22Rv1 (cell line): ENCODE results near the gene KCNK4.

Experiments used
- H3K27ac ChIP-seq: fragments of 450-650 bp; 2 replicates; pipeline ENCODE4 v1.5.1; 2017
- ZFX ChIP-seq: fragments of 450-650 bp; IDR thresholded peaks from 2 replicates; pipeline ENCODE4 v1.6.1; 2017; ENCODE audit warnings: antibody characterized with exemption, borderline replicate concordance
- TF ChIP-seq, protein P1 (sequence below): fragments of 450-650 bp; IDR thresholded peaks from 2 replicates; pipeline ENCODE4 v1.5.1; 2017; ENCODE audit warnings: mild to moderate bottlenecking

KCNK4 gene

DNA sequence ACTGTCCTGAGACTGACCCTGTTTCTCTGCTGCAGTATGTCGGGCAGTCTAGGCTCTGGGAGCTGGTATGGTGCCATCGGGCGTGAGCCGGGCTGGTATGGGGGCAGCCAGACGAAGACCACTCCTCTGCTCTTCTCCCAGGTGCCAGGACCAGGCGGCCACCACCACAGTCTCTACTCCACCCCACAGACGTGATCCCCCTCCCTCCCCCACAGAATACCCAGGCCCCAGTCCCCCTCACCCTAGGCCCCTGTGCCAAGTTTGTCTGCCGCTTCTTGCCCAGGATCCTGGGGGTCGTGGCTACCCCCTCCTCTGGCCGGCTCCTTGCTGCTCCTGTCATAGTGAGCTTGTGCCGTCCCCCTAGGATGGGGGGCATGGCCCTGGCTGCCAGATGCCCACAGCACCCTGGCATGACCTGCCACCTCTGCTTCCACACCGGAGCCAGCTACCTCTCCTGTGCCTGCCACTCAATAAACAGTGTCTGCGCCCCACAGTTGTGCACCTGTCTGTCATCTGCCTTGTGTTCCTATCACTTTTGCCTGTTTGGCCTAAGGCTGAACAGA is 2.0 kb upstream of the KCNK4 start:
- TF ChIP-seq ZFX = no peak
- TF ChIP-seq, protein P1, sequence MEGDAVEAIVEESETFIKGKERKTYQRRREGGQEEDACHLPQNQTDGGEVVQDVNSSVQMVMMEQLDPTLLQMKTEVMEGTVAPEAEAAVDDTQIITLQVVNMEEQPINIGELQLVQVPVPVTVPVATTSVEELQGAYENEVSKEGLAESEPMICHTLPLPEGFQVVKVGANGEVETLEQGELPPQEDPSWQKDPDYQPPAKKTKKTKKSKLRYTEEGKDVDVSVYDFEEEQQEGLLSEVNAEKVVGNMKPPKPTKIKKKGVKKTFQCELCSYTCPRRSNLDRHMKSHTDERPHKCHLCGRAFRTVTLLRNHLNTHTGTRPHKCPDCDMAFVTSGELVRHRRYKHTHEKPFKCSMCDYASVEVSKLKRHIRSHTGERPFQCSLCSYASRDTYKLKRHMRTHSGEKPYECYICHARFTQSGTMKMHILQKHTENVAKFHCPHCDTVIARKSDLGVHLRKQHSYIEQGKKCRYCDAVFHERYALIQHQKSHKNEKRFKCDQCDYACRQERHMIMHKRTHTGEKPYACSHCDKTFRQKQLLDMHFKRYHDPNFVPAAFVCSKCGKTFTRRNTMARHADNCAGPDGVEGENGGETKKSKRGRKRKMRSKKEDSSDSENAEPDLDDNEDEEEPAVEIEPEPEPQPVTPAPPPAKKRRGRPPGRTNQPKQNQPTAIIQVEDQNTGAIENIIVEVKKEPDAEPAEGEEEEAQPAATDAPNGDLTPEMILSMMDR = no peak
- no peak overlapping the region for H3K27ac ChIP-seq

DNA sequence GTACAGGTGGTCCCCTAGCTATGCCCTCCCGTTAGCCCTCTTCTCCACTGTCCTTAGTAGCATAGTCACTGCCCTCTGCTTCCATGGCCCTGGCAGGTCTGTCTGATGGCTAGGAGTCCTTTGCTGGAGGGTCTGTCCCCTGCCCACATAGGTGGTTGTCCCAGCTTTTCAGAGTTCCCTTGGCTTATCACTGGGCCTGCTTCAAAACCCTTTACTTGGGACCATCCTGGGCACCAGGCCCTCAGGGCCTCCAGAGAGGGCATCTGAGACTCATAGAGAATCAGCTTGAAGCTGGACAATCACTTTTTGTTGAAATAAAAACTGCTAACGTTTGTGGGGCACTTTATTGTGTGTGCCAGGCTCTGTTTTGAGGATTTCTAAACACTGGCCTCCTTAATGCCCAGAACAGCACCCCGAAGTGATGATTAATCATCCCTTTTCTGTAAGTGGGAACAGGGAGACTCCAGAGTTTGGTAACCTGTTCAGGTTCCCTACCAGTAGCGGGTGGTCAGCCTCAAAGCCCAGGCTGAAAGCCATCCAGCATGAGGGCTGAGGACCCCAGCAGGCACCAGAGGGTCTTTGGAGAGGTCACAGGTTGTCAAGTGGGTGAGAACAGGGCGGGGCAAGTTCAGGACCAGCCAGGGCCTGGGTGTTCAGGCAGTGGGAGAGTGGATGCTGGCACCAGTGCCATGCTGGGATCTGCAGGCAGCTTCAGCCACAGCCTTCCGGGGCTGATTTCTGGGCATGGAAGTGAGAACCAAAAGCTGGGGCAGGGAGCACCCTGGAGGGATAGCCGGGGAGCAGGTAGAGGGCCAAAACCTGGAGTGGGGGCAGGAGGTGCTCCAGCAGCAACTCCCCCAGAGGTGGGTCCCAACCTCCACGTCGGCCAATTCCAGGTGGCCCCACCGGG is 495 bp upstream of the KCNK4 start:
- no peak overlapping the region for H3K27ac ChIP-seq
- TF ChIP-seq, protein P1 = no peak
- TF ChIP-seq ZFX = no peak

DNA sequence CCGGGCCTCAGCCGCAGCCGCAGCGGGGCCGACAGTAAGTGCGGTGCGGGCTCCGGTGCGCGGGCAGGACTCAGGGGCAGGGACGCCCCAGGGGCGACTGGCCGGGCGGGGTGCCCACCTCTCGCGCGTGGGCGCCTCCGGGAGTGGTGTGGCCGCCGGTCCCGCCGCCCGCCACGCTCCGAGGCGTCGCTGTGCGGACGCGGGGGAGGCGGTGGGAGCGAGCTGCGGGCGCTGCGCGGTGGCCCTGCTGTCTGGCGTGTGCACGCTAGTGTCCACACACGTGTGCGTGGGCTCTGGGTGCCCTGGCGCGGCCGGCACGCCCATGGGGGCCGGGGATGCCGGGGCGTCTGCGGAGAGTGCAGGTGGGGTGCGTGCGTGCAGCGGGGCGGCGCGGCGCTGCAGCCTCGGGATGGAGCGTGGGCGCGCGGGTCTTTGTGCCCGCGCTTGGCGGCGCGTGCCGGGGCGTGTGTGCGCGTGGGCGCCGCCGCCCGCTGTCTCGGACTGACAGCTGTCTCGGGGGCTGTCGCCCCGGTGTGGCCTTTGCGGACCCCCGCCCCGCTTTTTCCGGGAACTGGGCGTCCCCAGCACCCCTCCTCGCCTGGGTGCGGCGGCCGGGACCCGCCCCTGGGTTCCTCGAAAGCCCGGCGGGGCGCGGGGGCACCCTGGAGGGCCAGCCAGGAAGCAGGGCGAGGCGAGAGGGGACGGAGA is 804 bp downstream of the KCNK4 start:
- no peak overlapping the region for H3K27ac ChIP-seq
- TF ChIP-seq, protein P1 = no peak
- no peak for TF ChIP-seq ZFX

DNA sequence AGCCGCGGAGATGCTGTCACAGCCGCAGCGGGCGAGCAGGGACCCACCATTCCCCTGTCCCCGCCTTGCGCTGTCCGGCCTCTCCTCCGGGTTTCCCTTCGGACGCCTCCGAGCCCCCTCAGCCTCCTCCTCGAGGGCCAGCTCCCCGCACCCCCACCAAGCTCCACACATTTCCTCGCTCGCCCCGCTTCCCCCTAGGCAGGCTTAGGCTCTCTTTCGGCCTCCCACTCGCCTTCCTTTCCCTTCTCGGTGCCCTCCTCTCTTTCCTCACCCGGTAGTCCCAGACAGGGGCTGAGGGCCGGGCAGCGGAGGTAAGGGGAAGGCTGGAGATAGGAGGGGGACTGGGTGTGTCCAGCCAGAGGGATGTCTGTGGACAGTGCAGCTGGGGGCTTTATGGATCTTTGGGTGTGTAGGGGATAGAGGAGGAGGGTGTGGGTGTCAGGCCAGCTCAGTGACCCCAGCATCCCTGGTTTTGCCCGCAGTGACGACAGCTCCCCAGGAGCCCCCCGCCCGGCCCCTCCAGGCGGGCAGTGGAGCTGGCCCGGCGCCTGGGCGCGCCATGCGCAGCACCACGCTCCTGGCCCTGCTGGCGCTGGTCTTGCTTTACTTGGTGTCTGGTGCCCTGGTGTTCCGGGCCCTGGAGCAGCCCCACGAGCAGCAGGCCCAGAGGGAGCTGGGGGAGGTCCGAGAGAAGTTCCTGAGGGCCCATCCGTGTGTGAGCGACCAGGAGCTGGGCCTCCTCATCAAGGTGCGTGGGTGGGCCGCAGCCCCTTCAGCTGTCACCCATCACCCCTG is 1.6 kb downstream of the KCNK4 start:
- no peak for TF ChIP-seq ZFX
- TF ChIP-seq, protein P1 = no peak
- H3K27ac ChIP-seq = no peak overlapping the region

DNA sequence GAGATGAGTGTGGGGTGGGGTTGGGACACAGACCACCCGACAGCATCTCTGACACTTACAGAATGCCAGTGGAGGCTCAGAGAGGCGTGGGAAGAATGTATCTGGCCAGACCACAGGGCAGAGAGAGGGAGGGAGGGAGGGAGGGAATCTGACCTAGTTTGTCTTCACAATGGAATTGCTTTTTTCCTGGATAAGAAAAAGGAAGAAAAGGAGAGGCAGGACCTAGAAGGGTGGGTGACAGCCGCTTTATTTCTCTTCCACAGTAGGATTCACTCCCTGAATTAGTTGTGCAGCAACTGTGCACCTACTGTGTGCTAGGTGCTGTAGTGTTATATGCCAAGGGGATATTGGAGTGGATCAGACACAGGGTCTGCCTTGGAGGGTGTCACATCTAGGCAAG is 3.7 kb downstream of the KCNK4 start:
- TF ChIP-seq, protein P1 = no peak
- TF ChIP-seq ZFX = no peak
- H3K27ac ChIP-seq = no peak overlapping the region

DNA sequence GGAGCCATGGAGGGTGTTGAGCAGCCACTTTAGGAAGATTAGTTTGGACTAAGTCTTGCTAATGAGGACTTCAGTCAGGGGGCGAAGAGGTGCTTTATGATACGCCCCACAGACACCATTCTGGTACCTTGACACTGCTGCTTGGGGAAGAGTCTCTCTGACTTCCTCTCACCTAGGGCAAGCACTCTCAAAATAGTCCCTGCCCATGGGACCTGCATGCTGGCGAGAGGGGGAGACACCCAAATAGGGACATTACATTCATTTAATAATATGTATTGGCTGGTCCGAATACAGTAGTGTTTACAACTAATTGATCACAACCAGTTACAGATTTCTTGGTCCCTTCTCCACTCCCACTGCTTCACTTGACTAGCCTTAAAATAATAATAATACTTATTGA is 4.7 kb downstream of the KCNK4 start:
- no peak for TF ChIP-seq ZFX
- TF ChIP-seq, protein P1 = no peak

More for the DNA sequence above, 4.7 kb downstream of the KCNK4 start:
- no peak overlapping the region for H3K27ac ChIP-seq
